B cell (primary cell): ENCODE data around the gene EFCAB14. TPM values are rescaled to one million over a fixed set of nuclear protein-coding genes. Genes with fewer than 3 reads are reported as not detected.

Source experiments
- ATAC-seq: fragments of 200-7000 bp; cut with Tn5 transposase; one replicate; pipeline ENCODE4 v1.10.0; 2021; ENCODE audit warnings: low read depth, mild to moderate bottlenecking, moderate number of reproducible peaks, moderate library complexity
- CTCF ChIA-PET: fragments of 350-600 bp; sonication (Branson Sonifier 250); formaldehyde crosslinking; loops from one replicate; lab custom pipeline; 2021; ENCODE audit warnings: antibody characterized with exemption, inconsistent platforms; lab: Charles Lee
- POLR2A ChIA-PET: fragments of 350-600 bp; sonication (Branson Sonifier 250); formaldehyde crosslinking; loops from one replicate; lab custom pipeline; 2021; ENCODE audit warnings: antibody characterized with exemption; lab: Charles Lee
- DNase-seq: peaks from one replicate; pipeline ENCODE4 v3.0.0; 2013
- H2AFZ ChIP-seq: 2 replicates; pipeline ENCODE4 v1.6.1; 2012; ENCODE audit warnings: mild to moderate bottlenecking, low read depth, low read length; ENCODE audit not compliant: insufficient read depth, poor library complexity, severe bottlenecking
- H3K27ac ChIP-seq, 2 donors: 1 replicate in 1 of 2; 2 replicates in 1 of 2; pipeline ENCODE4 v1.5.1; 2012 to 2013; ENCODE audit warnings: low read length in 2 of 2, mild to moderate bottlenecking in 2 of 2, moderate library complexity in 1 of 2
- H3K27me3 ChIP-seq, 4 experiments: fragments of 200-600 bp in 1 of 4; sonication (generic) in 1 of 4; replicated peaks in 1 of 4; 1 replicate in 2 of 4; 2 replicates in 2 of 4; pipeline versions ENCODE4 v1.6.1 to v1.7.0; 2013 to 2016; ENCODE audit warnings: low read length in 3 of 4, mild to moderate bottlenecking in 2 of 4, mixed read lengths in 1 of 4, moderate library complexity in 1 of 4; ENCODE audit not compliant: insufficient read depth in 4 of 4, control insufficient read depth in 3 of 4; ENCODE audit errors: control extremely low read depth in 1 of 4
- H3K36me3 ChIP-seq, 2 experiments: replicated peaks in 1 of 2; 1 replicate in 1 of 2; 2 replicates in 1 of 2; pipeline versions ENCODE4 v1.6.1 to v1.7.1; 2013; ENCODE audit warnings: low read length in 1 of 2; ENCODE audit not compliant: insufficient read depth in 2 of 2, control insufficient read depth in 1 of 2; ENCODE audit errors: control extremely low read depth in 1 of 2, extremely low read depth in 1 of 2
- H3K4me1 ChIP-seq, 2 donors: fragments of 200-600 bp in 1 of 2; sonication (generic) in 1 of 2; 1 replicate in 1 of 2; 2 replicates in 1 of 2; pipeline versions ENCODE4 v1.5.1 to v1.6.1; 2013 to 2017; ENCODE audit warnings: low read length in 2 of 2; ENCODE audit not compliant: control insufficient read depth in 2 of 2, insufficient read depth in 2 of 2
- H3K4me2 ChIP-seq: replicated peaks from 2 replicates; pipeline ENCODE3; 2012; ENCODE audit warnings: mild to moderate bottlenecking, low read depth, low read length; ENCODE audit not compliant: poor library complexity, severe bottlenecking
- H3K4me3 ChIP-seq, 5 experiments: fragments of 200-600 bp in 1 of 5; sonication (generic) in 1 of 5; 1 replicate in 3 of 5; 2 replicates in 2 of 5; pipeline versions ENCODE4 v1.5.1 to v1.7.0; 2011 to 2016; ENCODE audit warnings: low read length in 4 of 5, mild to moderate bottlenecking in 4 of 5, low read depth in 2 of 5, control low read depth in 1 of 5, moderate library complexity in 1 of 5; ENCODE audit not compliant: insufficient read depth in 1 of 5; ENCODE audit errors: control extremely low read depth in 1 of 5, extremely low read depth in 1 of 5
- H3K79me2 ChIP-seq: fragments of 200-600 bp; sonication (generic); one replicate; pipeline ENCODE4 v1.6.0; 2016; ENCODE audit warnings: low read length; ENCODE audit not compliant: control insufficient read depth, insufficient read depth
- H3K9ac ChIP-seq: fragments of 200-600 bp; sonication (generic); 2 replicates; pipeline ENCODE4 v1.6.1; 2017; ENCODE audit warnings: mild to moderate bottlenecking, low read length, moderate library complexity
- H3K9me3 ChIP-seq, 3 donors: one replicate each; pipeline versions ENCODE4 v1.6.1 to v1.7.1; 2013; ENCODE audit warnings: low read length in 2 of 3; ENCODE audit not compliant: control insufficient read depth in 2 of 3, insufficient read depth in 1 of 3; ENCODE audit errors: control extremely low read depth in 1 of 3
- H4K20me1 ChIP-seq: 2 replicates; pipeline ENCODE4 v1.6.0; 2012; ENCODE audit warnings: mild to moderate bottlenecking, low read length; ENCODE audit not compliant: insufficient read depth, control insufficient read depth, poor library complexity, severe bottlenecking
- H3K27ac Mint-ChIP-seq: one replicate; pipeline ENCODE4 v1.8.0; 2021; ENCODE audit warnings: mixed read lengths
- H3K27me3 Mint-ChIP-seq: one replicate; pipeline ENCODE4 v1.8.0; 2021; ENCODE audit warnings: mixed read lengths
- H3K4me1 Mint-ChIP-seq: one replicate; pipeline ENCODE4 v1.8.0; 2021; ENCODE audit warnings: mixed read lengths
- H3K4me3 Mint-ChIP-seq: one replicate; pipeline ENCODE4 v1.8.0; 2021; ENCODE audit warnings: mixed read lengths
- H3K9me3 Mint-ChIP-seq: one replicate; pipeline ENCODE4 v1.8.0; 2022; ENCODE audit warnings: mixed read lengths; ENCODE audit not compliant: insufficient read depth
- EZH2 ChIP-seq: IDR thresholded peaks from 2 replicates; pipeline ENCODE4 v1.6.1; 2012; ENCODE audit warnings: borderline replicate concordance, low read depth, mild to moderate bottlenecking, moderate library complexity, low read length; ENCODE audit not compliant: insufficient read depth, poor library complexity, severe bottlenecking
- WGBS: methylation state at CpG from one replicate; pipeline ENCODE4 v1.1.5; 2013; ENCODE audit warnings: missing lambda C conversion rate; ENCODE audit not compliant: insufficient coverage; 5-methylcytosine and 5-hydroxymethylcytosine counted together
- intact Hi-C: fragments of 100-400 bp; cut with micrococcal nuclease; formaldehyde crosslinking; loops from one replicate; pipeline ENCODE4 v1.10.0; 2022
- polyA plus RNA-seq: library from polyadenylated mRNA; depleted of rRNA; stranded (reverse); fragments of >200 nt; gene quantifications from 2 replicates; pipeline ENCODE4 v1.2.3, GENCODE V29; 2012
- total RNA-seq, 2 donors: library from RNA; stranded (reverse); fragments of 120-200 nt in 1 of 2; gene quantifications; 1 replicate in 1 of 2; 2 replicates in 1 of 2; pipeline versions ENCODE4 v1.2.3 to v1.2.4, GENCODE V29; 2013 to 2022
- TF ChIP-seq, protein P1 (sequence below): fragments of 200-600 bp; IDR thresholded peaks from one replicate; pipeline ENCODE4 v1.8.0; 2022; ENCODE audit warnings: antibody characterized with exemption, mild to moderate bottlenecking

The EFCAB14 gene
- total and polyA plus RNA-seq, 2 donors (not counting 1 experiment from before 2014, with no cell fraction given) = 22.8 to 98.8 TPM

DNA sequence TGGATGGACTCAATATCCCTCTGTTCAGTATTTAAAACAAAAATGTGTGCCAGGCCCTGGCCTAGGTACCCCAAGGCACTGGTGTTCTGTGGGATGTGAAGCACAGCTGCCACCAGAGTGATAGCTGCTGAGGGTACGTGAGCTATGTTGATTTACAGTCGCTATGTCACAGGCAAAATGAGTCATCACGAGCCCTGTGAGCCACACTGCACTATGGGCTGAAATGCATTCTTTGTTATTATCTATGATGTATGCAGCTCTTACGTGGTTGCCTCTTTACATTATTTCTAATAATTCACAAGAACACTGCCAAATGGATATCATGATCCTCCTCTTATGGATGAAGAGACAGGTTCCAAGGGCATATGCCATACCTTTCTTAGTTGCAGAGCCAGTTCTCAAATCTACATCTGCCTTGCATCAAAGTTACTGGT, 45.1 kb downstream of the EFCAB14 start:
- Histone ChIP-seq H3K27me3 (no peaks in the 10 kb centered on the region), H3K4me3 (no peak overlapping the region), H3K4me2 (no peak overlapping the region), H3K27ac (no peak overlapping the region), H4K20me1 (no peaks in the 10 kb centered on the region), H3K9me3 (no peaks in the 10 kb centered on the region), H3K36me3 (peaks cover 9 to 20% of the 10 kb centered on the region in 2 experiments), H3K9ac (no peak overlapping the region), H3K4me1 (peaks cover 5 to 9% of the 10 kb centered on the region in 2 donors), H2AFZ (no peak overlapping the region), H3K79me2 (no peaks in the 10 kb centered on the region)
- Mint-ChIP-seq H3K4me1 (peaks cover 13% of the 10 kb centered on the region), H3K27me3 (no peaks in the 10 kb centered on the region), H3K27ac (no peak overlapping the region), H3K9me3 (no peaks in the 10 kb centered on the region), H3K4me3 (no peak overlapping the region)
- TF ChIP-seq, protein P1, sequence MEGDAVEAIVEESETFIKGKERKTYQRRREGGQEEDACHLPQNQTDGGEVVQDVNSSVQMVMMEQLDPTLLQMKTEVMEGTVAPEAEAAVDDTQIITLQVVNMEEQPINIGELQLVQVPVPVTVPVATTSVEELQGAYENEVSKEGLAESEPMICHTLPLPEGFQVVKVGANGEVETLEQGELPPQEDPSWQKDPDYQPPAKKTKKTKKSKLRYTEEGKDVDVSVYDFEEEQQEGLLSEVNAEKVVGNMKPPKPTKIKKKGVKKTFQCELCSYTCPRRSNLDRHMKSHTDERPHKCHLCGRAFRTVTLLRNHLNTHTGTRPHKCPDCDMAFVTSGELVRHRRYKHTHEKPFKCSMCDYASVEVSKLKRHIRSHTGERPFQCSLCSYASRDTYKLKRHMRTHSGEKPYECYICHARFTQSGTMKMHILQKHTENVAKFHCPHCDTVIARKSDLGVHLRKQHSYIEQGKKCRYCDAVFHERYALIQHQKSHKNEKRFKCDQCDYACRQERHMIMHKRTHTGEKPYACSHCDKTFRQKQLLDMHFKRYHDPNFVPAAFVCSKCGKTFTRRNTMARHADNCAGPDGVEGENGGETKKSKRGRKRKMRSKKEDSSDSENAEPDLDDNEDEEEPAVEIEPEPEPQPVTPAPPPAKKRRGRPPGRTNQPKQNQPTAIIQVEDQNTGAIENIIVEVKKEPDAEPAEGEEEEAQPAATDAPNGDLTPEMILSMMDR = no peak
- TF ChIP-seq EZH2 = no peak
- intact Hi-C loops = no loop called here
- WGBS = 100% methylated on average over 1 of the region's 4 CpGs
- no peak for DNase-seq
- ChIA-PET POLR2A (no interaction called here), CTCF (no interaction called here)
- ATAC-seq = no peak

DNA sequence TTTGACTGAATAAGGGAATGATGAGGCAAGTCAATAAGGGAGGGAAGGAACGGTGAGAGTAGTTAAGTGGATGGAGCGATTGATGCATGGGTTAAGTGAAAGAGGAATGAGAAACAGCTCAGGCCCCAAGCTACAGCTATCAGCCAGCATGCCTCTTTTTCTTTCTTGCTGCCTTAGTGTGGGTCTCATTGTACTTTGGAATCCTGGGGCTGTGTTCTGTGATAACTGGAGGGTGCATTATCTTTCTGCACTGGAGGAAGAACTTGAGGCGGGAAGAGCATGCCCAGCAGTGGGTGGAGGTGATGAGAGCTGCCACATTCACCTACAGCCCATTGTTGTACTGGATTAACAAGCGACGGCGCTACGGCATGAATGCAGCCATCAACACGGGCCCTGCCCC, 46.2 kb downstream of the EFCAB14 start:
- ChIA-PET POLR2A (no interaction called here), CTCF (no interaction called here)
- WGBS = 81% methylated on average over 6 of the region's 8 CpGs
- no peak overlapping the region for H3K4me3 ChIP-seq
- H3K27me3 Mint-ChIP-seq = no peaks in the 10 kb centered on the region
- no peaks in the 10 kb centered on the region for H3K9me3 Mint-ChIP-seq
- H3K27me3 ChIP-seq = no peaks in the 10 kb centered on the region
- ATAC-seq = no peak
- H3K4me3 Mint-ChIP-seq = no peak overlapping the region
- peaks cover 9% of the 10 kb centered on the region in 2 donors for H3K4me1 ChIP-seq
- peaks cover 14% of the 10 kb centered on the region for H3K4me1 Mint-ChIP-seq
- no peak overlapping the region for H2AFZ ChIP-seq
- no peaks in the 10 kb centered on the region for H3K9me3 ChIP-seq
- TF ChIP-seq, protein P1 = no peak
- TF ChIP-seq EZH2 = no peak
- H3K9ac ChIP-seq = no peak overlapping the region
- no peak overlapping the region for H3K27ac Mint-ChIP-seq
- peaks cover 2% of the 10 kb centered on the region for H3K79me2 ChIP-seq
- H3K36me3 ChIP-seq = peaks cover 5 to 11% of the 10 kb centered on the region in 2 experiments
- no peak overlapping the region for H3K27ac ChIP-seq
- H3K4me2 ChIP-seq = no peak overlapping the region
- intact Hi-C loops = no loop called here
- DNase-seq = no peak
- H4K20me1 ChIP-seq = no peaks in the 10 kb centered on the region
